GM12892 (cell line): ENCODE data around the gene FCSK.

ENCODE experiments used
- POLR2A ChIP-seq: IDR thresholded peaks from 2 replicates; pipeline ENCODE4 v1.6.1; 2011; ENCODE audit warnings: low read depth, low read length, control low read depth
- POLR2AphosphoS5 ChIP-seq: IDR thresholded peaks from 2 replicates; pipeline ENCODE4 v1.6.1; 2011; ENCODE audit warnings: low read depth, low read length, control low read depth

GRCh38 chr16:70495425-70496182, 41.2 kb downstream of the FCSK start:
- TF ChIP-seq POLR2A (no peak), POLR2AphosphoS5 (no peak)
